ENCODE data around the gene GSK3A. TPM values are rescaled to one million over a fixed set of nuclear protein-coding genes. Genes with fewer than 3 reads are reported as not detected.

The GSK3A gene
- total and polyA plus RNA-seq, 9 of the 15 experiments (the other 6 are each of a cell fraction or from before 2014, with no cell fraction given): 0.62 to 90.7 (median 33.3) TPM

GRCh38 chr19:42279902-42280814, 37.8 kb upstream of the GSK3A start (continued):
- no peak for TF ChIP-seq PREB (CRISPR knock-in tag; IDR thresholded peaks at IDR 0.05)
- TF ChIP-seq PKNOX1 (IDR thresholded peaks at IDR 0.05): 0 out of 2 replicates have a peak, but pooled peaks have one; percentile 6
- peak; percentile 96 for TF ChIP-seq NRF1 (conservative IDR thresholded peaks at IDR 0.05 in 1 of 2, IDR thresholded peaks at IDR 0.05 in 1 of 2)
- TF ChIP-seq POLR2A (conservative IDR thresholded peaks at IDR 0.05): peak; percentile 70
- peak; percentile 2; the same call in 1 of the 2 replicates for TF ChIP-seq TFE3 (CRISPR knock-in tag; IDR thresholded peaks at IDR 0.05)
- 0 out of 4 replicates have a peak, but pooled peaks of 1 of the 2 experiments have one; percentile 8 for TF ChIP-seq RCOR1 (IDR thresholded peaks at IDR 0.05; ENCODE audit: borderline replicate concordance in 1 of 2, low read depth in 2 of 2, low read length in 2 of 2)
- peak; percentile 68 for TF ChIP-seq MEIS2 (IDR thresholded peaks at IDR 0.05; ENCODE audit: partially characterized antibody)
- TF ChIP-seq CHD2 (IDR thresholded peaks at IDR 0.05; ENCODE audit: low read depth, low read length): peak; percentile 52; the same call in 1 of the 2 replicates
- TF ChIP-seq NONO (IDR thresholded peaks at IDR 0.05; ENCODE audit: low read depth in 2 of 2, low read length in 1 of 2): peak in 1 of 2 experiments; percentile 87; a peak in 2 of 4 replicates
- 0 out of 2 replicates have a peak, but pooled peaks have one; percentile 26 for TF ChIP-seq L3MBTL2 (IDR thresholded peaks at IDR 0.05)
- TF ChIP-seq ZNF398 (CRISPR knock-in tag; IDR thresholded peaks at IDR 0.05): no peak
- TF ChIP-seq MTA3 (IDR thresholded peaks at IDR 0.05; ENCODE audit: borderline replicate concordance): peak; percentile 94
- TF ChIP-seq MNT (conservative IDR thresholded peaks at IDR 0.05): peak; percentile 40 to 67; a peak in 2 of 4 replicates
- TF ChIP-seq ZNF408 (CRISPR knock-in tag; IDR thresholded peaks at IDR 0.05; ENCODE audit: low read depth): no peak
- TF ChIP-seq SREBF2 (CRISPR knock-in tag; IDR thresholded peaks at IDR 0.05): 0 out of 2 replicates have a peak, but pooled peaks have one; percentile 54
- TF ChIP-seq MAX (CRISPR knock-in tag; IDR thresholded peaks at IDR 0.05): peak; percentile 26; the same call in 1 of the 2 replicates
- TF ChIP-seq THAP7 (CRISPR knock-in tag; IDR thresholded peaks at IDR 0.05): no peak
